Gastroesophageal sphincter (tissue), 3 donors: ENCODE measurements around the gene RPS18.

ENCODE experiments used
- CTCF ChIP-seq, 4 experiments: fragments of 200-600 bp in 2 of 4; fragments of 450-650 bp in 2 of 4; sonication (generic) in 1 of 4; IDR thresholded peaks; one replicate each; pipeline ENCODE4 v1.5.1; 2017 to 2019; ENCODE audit warnings: antibody characterized with exemption in 4 of 4, mild to moderate bottlenecking in 2 of 4, moderate library complexity in 2 of 4
- POLR2AphosphoS5 ChIP-seq: sonication (generic); formaldehyde crosslinking; IDR thresholded peaks from one replicate; pipeline ENCODE4 v1.6.1; 2017; ENCODE audit warnings: antibody characterized with exemption

DNA sequence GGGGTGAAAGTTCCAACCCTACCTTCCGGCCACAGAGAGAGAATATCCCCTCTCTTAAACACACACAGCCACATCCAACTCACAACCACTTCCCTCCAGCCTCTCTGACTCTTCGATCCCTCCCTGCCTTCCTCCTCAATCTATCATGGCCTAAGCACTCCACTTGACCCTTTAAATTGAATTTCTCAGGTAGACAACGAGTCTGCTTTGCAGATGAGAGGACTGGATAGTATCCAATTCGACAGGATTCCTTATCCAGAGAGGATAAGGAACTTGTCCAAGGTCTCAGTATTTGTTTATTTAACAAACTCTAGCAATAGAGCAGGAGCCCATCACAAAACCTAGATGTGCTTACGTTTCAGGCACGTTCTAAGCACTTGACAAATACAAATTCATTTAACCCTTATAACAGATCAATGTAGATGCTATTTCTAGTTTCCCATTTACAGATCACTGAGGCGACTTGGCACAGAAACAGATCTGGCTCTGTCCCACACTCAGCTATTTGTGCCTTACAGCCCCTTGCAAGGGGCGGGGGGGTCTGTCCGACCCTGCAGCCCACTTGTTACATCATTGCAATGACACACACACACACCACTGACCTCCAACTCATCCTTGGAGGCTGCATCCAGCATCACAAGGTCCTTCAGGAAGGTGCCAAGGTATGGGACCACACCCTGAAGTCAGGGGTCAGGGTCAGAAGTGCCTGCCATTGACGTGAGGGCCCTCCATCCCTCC is 22.4 kb downstream of the RPS18 start:
- TF ChIP-seq CTCF (IDR thresholded peaks at IDR 0.05), result no peak
- TF ChIP-seq POLR2AphosphoS5, result no peak
